ENCODE data around the gene CFAP46.

Gene CFAP46

DNA sequence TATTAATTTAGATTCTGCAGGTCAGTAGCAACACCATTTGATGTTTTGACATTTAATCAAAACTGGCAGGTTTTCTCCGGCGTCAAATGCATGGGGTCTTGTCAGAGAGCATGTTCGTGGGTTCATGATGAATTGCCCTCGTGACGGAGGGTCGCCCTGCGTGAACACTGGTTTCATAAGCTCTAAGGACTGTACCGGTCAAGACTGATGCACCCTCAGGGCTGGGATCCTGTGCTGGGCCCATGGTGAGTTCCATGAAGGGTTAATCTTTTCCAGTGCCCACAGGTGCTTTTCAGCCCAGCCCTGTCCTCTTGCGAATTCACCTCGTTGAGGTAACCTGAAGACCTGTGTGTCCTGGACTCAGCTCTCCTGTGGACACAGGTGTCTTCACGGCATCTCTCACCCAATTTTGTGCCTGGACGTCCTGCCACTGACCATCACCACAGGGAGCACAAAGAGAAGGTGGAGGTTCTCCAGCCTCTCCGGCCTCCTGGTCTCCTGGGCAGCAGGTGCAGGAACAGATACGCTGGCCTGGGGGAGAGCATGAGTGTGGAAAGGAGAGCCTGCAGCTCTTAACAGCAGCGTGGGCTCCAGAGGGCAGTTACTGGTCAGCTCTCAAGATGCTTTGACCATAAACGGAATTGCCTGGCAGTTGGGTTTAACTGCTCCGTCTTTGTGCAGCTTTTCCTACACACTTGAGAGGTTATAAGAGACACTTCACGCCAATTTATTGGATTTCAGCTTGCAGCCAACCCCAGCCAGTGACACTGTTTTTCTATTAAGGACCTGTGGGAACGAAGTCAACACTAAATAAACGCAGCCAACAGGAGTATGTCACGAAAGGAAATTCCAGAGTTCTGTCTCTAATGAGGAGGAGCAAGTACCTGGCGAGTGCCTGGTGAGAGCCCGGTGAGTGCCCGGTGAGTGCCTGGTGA is 37.4 kb upstream of the CFAP46 start:
- no peak for DNase-seq

DNA sequence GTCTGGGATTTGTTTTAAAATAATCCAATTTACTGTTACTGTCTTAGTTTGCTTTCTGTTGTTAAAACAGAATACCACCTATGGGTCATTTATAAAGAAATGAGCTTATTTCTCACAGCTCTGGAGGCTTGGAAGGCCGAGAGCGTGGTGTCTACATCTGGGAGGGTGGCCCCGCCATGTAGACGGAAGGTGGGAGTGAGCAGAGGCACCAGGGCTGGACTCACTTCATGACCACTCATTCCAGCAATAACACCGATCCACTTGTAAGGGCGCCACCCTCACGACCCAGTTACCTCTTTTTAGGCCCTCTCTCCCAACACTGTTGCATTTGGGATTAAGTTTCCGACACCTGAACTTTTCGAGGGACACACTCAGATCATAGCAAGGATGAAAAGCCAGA is 36.2 kb upstream of the CFAP46 start:
- DNase-seq: no peak

DNA sequence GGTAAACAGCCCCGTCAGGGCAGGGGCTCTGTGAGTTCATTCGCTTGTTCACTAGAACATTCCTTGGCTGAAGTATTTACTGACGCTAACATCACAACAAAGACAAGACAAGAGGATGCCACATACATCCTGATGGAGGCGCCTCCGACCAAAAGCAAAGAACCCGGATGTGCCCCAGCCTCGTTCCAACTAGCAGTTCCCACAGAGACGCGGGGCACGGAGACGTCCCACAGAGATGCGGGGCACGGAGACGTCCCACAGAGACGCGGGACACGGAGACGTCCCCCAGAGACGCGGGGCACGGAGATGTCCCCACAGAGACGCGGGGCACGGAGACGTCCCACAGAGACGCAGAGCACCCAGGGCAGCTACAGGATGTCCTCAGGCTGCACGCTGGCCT is 35.4 kb upstream of the CFAP46 start:
- no peak for DNase-seq

DNA sequence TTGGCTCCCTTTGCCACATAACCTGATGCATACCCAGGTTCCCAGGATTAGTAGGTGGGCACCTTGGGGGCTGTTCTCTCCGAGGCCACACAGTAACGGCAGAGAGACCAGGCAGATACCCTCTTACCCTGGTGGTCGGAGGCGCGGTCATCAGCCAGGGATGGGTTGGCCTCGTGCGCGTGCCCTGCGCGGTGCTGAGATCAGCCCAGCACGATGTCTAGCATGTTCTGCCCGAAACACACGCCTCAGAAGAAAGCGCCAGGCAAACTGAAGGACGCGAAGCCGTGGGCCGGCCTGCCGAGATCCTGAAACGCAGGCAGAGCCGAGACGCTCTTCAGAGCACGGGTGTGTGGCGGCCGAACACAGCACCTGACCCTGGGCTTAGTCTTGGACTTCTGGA is 34.7 kb upstream of the CFAP46 start:
- DNase-seq: no peak

DNA sequence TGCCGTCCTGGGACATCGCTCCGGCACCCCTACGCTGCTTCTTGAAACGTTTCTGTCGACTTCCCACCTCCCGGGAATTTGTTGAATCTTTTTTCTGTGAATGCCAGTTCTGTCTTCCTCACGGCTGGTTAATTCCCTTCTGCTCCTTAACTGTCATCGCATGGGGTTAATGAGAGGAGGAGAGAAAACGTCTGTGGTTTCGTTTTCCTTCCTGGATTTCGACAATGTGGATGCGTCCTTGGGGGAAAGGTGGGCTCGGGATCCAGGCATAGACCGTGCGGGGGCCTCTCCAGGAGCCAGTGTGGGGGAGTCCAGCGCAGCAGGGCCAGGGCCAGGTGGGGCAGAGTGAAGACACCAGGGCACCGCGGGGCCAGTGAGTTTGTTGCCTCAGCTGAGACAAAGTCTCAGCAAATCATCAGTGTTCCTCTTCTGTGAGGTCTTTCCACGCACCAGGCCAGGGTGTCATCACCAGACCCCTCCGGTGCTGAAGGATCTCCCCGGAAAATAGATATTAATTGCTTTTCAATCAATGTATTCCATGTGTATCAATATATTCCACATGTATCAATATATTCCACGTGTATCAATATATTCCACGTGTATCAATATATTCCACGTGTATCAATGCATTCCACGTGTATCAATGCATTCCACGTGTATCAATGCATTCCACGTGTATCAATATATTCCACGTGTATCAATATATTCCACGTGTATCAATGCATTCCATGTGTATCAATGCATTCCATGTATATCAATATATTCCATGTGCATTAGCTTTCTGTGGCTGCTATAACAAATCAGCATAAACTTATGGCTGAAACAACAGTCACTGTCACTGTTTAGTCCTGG is 33.7 kb upstream of the CFAP46 start:
- DNase-seq: no peak

DNA sequence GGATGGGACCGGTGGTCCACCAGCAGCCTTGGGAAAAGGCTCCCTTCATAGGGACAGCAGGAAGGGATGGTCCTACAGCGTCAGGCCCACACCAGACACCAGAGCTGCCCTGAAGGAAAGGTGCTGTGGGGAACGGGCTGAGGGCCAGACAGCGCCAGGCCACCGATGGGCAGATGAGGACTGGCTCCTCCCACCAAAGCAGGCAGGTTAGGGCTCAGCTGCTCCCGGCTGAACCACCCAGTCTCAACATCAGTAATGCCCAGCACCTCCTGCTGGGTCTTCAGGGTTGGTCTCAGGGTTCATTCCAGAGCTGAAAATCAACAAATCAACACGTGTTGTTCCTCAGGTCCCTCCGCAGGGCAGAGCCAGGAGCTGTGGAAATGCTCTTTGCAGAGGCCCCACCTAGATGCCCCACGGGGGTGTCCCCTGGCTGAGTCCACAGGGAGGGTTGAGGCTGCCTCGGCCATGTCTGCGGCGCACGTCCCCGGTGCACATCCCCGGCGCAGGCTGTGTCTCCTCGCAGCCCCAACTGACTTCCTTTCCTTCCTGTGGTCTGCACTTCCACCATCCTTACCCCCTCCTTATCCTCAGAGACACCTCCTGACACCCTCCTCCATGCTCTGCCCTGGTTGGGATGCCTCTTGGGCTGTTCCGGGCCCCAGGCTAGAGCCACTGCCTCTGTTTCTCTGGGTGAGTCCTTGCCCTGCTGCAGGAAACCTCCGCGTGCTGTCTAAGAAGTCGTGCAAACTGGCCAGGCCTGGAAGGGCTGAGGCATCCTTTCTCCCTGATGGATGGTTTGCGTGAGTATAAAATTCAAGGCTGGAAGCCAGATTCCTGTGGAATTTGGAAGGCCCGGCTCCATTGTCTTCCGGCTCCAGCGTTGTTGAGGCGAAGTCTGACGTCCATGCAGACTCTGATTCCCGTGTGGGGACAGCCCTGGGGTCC is 32.8 kb upstream of the CFAP46 start:
- no peak for DNase-seq

DNA sequence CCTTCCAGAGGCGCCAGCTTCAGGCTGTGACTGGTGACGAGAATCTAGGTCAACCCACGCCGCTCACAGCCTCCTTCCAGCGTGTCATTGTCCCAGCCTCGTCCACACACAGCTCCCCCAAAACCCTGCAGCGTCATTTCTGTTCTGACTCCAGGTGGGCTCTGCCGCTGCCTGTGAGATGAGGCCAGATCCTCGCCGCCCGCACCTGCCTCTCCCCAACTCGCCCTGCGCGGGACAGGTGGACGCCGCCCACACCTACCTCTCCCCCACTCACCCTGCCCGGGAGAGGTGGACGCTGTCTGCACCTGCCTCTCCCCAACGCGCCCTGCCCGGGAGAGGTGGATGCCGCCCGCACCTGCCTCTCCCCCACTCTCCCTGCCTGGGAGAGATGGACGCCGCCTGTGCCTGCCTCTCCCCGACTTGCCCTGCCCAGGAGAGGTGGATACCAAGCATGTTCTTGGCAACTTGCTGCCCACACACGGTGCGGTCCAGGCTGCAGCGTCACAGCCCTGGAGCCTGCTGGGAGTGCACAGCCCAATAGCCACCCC is 32.0 kb upstream of the CFAP46 start:
- DNase-seq: no peak

DNA sequence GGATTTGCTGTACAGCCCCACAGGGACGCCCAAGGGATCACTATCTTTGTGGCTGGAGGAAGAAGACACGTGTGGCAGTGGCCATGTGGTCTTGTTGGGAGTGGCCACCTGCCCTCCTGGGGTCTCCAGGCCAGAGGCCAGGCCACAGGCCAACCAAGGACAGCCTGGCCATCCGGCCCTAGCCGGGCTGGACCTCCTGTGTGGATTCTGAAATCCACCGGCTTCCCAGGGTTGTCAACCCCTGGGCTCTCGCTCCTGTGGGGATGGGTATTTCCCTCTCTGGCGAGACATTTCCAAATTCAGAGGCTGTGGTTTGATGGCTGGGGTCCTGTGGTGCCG is 31.5 kb upstream of the CFAP46 start:
- DNase-seq: no peak

DNA sequence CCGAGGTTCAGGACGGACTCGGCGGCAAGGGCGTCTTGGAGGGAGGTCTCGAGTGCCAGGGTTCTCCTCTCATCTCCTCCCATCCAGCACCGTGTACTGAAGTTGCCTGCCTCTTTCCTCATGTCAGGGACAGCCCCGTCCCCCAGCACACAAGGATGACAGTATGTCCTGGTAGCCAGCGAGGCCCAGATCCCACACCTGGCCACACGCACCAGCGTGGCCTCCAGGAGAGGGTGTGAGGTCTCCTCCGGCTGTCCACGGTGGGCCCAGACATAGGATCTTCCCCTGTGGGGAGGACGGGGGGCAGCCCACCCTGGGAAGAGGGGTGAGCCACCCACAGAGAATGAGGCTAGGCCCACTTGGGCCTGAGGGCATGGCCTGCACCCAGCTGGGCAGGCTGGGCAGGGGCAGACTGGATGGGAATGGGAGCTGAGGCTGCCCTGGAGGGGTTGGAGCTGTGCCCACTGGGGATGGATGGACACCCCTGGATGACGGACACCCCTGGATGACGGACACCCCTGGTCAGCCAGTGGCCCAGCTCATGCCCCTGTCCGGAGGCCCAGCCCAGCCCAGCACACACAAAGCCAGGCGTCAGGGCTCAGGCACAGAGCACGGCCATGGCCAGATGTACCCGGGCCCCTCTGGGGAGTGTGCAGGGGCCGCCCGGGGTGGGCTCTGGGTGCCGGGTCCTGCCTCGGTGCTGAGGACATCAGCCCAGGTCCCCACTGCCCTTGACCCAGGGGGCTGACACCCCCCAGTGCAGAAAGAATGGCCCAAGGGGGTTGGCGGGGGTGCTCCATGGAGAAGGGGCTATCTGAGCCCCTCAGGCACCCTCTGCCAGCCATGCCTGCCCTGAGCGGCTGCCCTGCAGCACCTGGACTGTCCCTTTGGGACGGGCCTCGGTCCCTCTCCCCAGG is 30.9 kb upstream of the CFAP46 start:
- DNase-seq: no peak

DNA sequence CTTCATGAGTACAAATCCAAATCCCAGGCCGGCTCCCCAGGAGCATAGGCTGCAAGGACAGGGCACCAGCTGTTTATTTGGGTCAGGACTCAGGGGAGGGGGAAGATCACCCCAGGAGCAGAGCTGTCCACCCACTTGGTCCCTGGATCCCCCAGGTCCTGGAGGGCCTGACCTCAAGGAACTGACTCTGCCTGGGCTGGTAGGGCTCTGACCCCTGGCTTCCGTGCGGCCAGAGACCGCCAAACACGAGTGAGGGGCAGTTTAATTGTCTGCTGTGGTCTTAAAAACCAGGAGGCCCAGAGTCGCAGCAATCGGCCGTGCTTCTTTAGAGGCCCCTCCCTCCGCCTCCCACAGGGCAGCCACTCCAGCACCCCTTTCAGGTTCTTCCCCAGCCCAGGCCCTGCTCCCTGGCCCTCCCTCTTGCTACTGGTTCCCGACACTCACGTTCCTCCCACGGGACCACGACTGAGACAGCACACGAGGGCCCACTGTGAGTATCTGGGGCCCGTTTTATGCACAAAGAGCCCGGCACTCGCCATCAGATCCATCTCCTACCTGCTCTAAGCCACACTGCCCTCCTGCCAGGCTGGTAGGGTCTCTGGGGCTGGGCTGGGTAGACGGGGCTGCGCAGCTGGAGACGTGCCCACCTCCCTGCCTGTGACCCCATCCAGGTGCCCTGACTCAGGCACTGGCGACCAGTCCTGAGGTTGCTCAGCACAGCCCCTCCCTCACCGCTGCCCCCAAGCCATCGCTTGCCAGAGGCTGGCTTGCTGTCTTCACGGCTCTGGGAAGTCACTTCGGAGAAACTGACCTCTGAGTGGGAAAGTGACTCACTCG is 30.0 kb upstream of the CFAP46 start:
- DNase-seq: no peak

DNA sequence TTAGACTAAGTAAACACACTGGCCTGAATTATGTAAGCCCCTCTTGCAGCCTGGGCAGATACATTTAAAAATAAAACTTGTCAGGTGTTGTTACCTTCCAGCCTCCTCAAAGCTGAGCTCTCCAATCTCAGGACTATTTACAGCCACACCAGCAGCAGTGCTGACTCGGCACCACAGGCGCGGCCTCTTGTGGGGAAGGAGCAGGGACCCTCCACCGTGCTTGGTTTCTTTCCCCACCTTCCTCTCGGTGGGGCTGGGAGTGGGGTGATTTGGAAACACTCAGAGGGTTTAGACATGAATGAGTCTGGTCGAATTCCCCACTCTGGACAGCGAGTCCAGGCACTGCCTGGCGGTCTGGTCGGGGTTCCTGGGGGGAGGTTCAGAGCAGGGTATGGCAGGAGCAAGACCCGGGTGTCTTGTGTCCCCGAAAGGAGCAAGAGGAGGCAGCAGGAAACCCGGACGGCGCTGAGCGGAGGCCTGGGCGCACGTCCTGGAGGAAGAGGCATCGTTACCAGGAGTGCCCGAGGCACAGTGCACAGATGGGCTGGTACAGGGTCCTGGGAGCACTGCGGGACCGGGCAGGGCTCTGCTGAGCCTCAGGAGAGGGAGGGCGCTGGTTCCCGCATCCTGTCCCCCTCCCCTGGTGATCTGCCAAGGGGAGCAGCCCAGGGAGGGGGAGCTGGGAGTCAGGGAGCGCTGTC is 29.2 kb upstream of the CFAP46 start:
- no peak for DNase-seq

DNA sequence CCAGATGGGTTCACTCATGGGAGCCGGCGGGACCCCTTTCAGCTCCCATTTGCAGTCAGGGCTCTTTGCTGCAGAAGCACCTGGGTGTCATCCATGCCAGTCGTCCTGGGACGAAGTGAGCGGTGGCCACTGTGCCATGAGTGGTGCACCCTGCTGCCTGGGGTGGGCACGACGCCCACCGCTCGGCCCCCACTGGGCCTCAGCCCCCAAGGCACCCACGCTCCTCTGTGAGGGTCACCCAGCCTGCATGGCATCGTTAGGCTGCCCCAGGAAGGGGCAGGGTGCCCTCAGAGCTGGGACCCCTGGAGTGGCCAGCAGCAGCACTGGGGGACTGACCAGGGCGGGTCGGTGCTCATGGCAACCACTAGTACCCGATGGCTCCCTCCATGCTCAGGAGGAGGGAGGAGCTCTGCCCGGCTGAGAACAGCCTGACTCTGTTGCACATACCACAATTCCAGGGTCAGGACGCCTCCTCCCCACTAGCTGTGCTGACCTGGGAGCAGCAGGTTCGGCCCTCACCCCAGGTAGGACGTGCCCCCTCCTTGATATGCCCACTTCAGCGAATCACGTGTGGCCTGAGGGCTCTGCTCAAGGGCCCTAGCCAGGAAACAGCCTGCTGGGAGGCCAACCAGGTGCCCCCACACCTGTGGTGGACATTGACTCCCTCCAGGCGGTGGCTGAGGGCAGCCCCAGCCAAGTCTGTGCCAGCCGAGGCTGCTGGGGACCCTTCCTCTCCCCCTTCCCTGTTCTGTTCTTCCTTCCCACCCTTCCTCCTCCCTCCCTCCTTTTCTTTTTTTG is 28.5 kb upstream of the CFAP46 start:
- DNase-seq: no peak

DNA sequence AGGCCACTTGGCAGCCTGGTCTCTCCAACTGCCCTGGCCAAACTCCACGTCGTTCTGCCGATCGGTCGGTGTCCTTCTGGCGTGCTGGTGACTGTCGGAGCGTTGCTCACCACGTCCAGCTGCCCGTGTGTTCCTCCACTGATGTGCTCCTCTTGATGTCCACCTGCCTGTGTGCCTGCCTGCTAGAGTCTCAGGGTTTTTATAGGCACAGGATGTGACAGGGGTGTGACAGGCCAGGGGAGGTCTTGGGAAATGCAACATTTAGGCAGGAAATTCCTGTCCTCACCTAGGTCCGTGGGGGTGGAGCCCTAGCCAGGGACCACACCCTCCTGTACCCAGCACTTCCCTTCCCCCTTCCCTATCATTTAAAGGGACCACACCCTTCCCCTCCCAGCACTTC is 25.2 kb upstream of the CFAP46 start:
- no peak for DNase-seq

DNA sequence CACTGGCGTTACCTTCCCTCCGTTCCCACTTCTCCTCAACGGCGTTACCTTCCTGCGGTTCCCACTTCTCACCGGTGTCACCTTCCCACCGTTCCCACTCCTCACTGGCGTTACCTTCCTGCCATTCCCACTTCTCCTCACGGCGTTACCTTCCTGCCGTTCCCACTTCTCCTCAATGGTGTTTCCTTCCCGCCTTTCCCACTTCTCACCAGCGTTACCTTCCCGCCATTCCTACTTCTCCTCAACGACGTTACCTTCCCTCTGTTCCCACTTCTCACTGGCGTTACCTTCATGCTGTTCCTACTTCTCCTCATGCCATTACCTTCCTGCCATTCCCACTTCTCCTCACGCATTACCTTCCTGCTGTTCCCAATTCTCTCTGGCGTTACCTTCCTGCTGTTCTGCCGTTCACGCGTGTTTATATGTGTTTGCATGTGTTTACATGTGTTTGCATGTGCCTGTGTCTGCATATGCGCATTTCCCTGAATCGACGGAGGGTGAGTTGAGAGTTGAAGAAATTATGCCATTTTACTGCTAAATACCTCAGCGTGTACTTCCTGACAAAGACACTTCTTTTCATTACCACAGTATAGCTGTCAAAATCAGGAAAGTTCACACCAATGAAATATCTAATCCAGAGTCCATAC is 23.2 kb upstream of the CFAP46 start:
- no peak for DNase-seq

DNA sequence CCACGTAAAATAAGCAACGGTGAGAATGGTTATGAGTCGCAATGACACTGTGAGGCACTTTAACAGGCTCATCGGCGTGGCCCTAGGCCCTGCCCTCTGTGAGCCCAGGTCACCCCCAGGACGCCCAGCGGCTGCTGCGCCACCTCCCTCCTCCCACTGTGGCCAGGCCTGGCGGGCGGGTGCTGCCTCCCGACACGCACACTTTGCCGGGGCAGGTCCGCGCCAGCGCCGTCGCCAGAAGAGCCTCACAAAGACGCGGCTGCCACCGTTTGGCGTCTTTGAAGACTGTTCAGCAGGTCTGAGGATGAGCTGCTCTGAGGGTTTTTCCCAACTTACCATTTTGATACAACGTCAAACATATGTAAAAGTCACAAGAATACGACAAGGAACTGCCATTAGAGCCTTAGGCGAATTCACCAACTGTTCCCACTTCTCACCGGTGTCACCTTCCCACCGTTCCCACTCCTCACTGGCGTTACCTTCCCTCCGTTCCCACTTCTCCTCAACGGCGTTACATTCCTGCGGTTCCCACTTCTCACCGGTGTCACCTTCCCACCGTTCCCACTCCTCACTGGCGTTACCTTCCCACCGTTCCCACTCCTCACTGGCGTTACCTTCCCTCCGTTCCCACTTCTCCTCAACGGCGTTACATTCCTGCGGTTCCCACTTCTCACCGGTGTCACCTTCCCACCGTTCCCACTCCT is 22.5 kb upstream of the CFAP46 start:
- DNase-seq: peak in 1 of 3 donors; percentile 15

DNA sequence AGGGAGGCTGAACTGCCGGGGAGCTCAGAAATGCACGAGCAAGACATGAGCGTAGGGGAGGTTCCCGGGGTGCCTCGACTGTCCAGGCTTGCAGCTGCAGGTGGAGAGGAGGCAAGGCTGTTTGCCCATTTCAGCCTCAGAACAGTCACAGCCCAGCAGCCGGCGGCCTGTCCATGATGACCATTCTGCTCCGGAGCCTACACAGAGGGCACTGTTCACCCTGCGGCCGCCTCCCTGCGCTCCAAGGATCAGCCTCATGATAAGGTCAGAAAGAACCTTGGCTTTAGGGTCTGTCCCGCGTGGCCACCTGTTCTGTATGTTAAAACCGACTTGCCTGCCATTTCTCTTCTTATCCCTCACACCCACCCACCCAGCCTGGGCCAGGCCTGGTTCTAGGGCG is 21.9 kb upstream of the CFAP46 start:
- no peak for DNase-seq

DNA sequence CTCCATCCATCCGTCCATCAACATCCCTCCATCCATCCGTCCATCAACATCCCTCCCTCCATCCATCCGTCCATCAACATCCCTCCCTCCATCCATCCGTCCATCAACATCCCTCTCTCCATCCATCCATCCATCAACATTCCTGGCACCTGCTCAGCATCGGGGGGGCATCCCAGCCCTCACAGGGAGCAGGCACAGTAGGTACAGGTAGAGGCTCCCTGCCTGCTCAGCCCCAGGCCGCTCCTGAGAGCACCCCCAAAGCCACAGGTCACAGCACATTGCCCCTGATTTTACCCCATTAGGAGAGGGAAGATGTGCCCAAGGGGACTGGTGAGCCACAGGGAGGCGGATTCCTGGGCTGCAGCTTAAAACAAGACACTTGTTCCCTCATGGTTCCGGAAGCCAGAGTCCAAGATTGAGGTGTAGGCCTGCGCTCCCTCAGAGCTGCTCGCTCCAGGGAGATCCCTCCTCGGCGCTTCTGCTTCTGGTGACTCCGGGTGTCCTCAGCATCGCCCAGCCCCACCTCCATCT is 21.1 kb upstream of the CFAP46 start:
- no peak for DNase-seq
